DMS53 treated with DMSO at 0.1 percent for 48 hours (cell line): ENCODE measurements around the gene RSBN1.
A peak's percentile ranks its signal among the peaks of the same experiment; 100 is the strongest.
"Not testable (repeated sequence)": the region's sequence is repeated elsewhere in the genome, so short reads cannot be mapped to it uniquely, and the experiment has no call there.

Experiments
- DNase-seq: peaks from one replicate; lab custom pipeline; 2025; ENCODE audit not compliant: unreplicated experiment; lab: John Stamatoyannopoulos, UW

RSBN1 gene

GRCh38 chr1:113811888-113812660 is at the start of gene RSBN1:
RSBN1 (minus strand) TSS chr1:113812476; CDS start chr1:113812412, 64 bp downstream.
- DNase-seq = peak; percentile 97

- no peak for DNase-seq
Measured at GRCh38 chr1:113861641-113862040, 49.4 kb upstream of the RSBN1 start.

- DNase-seq = no peak
Measured at GRCh38 chr1:113860891-113861290, 48.6 kb upstream of the RSBN1 start.

GRCh38 chr1:113859478-113860175 is 47.4 kb upstream of the RSBN1 start:
- no peak for DNase-seq

- DNase-seq = no peak
Measured at GRCh38 chr1:113858982-113859381, 46.7 kb upstream of the RSBN1 start.

- no peak for DNase-seq
Measured at GRCh38 chr1:113858418-113858817, 46.1 kb upstream of the RSBN1 start.

GRCh38 chr1:113857776-113858175 is 45.5 kb upstream of the RSBN1 start:
- no peak for DNase-seq

GRCh38 chr1:113856401-113856790 is 44.1 kb upstream of the RSBN1 start:
- no peak for DNase-seq

GRCh38 chr1:113855630-113856400 is 43.5 kb upstream of the RSBN1 start:
- DNase-seq = no peak

GRCh38 chr1:113854234-113854633 is 42.0 kb upstream of the RSBN1 start:
- no peak for DNase-seq

GRCh38 chr1:113852694-113853093 is 40.4 kb upstream of the RSBN1 start:
- not testable (repeated sequence) for DNase-seq

- DNase-seq = no peak
Measured at GRCh38 chr1:113850127-113850796, 38.0 kb upstream of the RSBN1 start.

GRCh38 chr1:113849072-113849471 is 36.8 kb upstream of the RSBN1 start:
- no peak for DNase-seq

GRCh38 chr1:113846391-113847035 is 34.2 kb upstream of the RSBN1 start:
- DNase-seq = no peak

GRCh38 chr1:113836534-113836933 is 24.3 kb upstream of the RSBN1 start:
- no peak for DNase-seq

GRCh38 chr1:113835686-113836290 is 23.5 kb upstream of the RSBN1 start:
- DNase-seq = peak; percentile 24

- DNase-seq = no peak
Measured at GRCh38 chr1:113834716-113835115, 22.4 kb upstream of the RSBN1 start.

- no peak for DNase-seq
Measured at GRCh38 chr1:113830039-113830438, 17.8 kb upstream of the RSBN1 start.

- DNase-seq = no peak
Measured at GRCh38 chr1:113821916-113822315, 9.6 kb upstream of the RSBN1 start.

GRCh38 chr1:113818578-113818977 is 6.3 kb upstream of the RSBN1 start:
- DNase-seq = no peak
